Measurements from ENCODE around the gene DDX39A. TPM values are rescaled to one million over a fixed set of nuclear protein-coding genes. Genes with fewer than 3 reads are reported as not detected.
A peak's percentile ranks its signal among the peaks of the same experiment; 100 is the strongest.

Gene DDX39A
- total and polyA plus RNA-seq, 2 of the 8 experiments (the other 6 are each of a cell fraction or from before 2014, with no cell fraction given) = 139 TPM

- ChIA-PET POLR2A (ENCODE audit: partially characterized antibody) (interaction anchor here (0.6 to 2.7 kb wide), 8 partner anchors 10 to 75 kb away, joined by 3 to 10 read pairs (median 4); partner anchors contain the start of gene PTGER1), CTCF (ENCODE audit: partially characterized antibody) (interaction anchor here (0.6 to 2.8 kb wide), 5 partner anchors 15 to 30 kb away, joined by 3 to 20 read pairs (median 5); partner anchors contain the start of genes PKN1 and PTGER1)
- Histone ChIP-seq H3K23ac (ENCODE audit: insufficient read length) (no peak overlapping the region), H3K4me3 (ENCODE audit: extremely low read depth in 1 of 4, insufficient read depth in 2 of 4, low read depth in 3 of 4, low read length in 4 of 4) (no peak overlapping the region), H3K9ac (replicated peaks in 1 of 4; ENCODE audit: extremely low read depth in 1 of 4, low read depth in 3 of 4, low read length in 3 of 4) (no peak overlapping the region), H3K4me2 (ENCODE audit: insufficient read depth in 1 of 2, low read depth in 2 of 2, low read length in 2 of 2) (no peak overlapping the region), H3K27me3 (replicated peaks in 1 of 4; ENCODE audit: control insufficient read depth in 3 of 4, extremely low read depth in 1 of 4, insufficient read depth in 3 of 4, low read length in 3 of 4) (no peaks in the 10 kb centered on the region), H4K5ac (ENCODE audit: insufficient read length, low read depth, low read length) (no peak overlapping the region), H3K56ac (replicated peaks; ENCODE audit: insufficient read length, low read depth, low read length) (no peak overlapping the region), H3K23me2 (ENCODE audit: low read depth, low read length) (no peaks in the 10 kb centered on the region; the same call in 1 of the 2 replicates), H3K79me1 (ENCODE audit: low read depth, low read length) (peaks cover 2% of the 10 kb centered on the region; the same call in 1 of the 2 replicates), H3K36me3 (ENCODE audit: control insufficient read depth in 2 of 4, insufficient read depth in 4 of 4, low read length in 3 of 4) (peaks cover 10 to 45% (median 26%) of the 10 kb centered on the region in 4 experiments; a peak in 6 of 8 replicates), H2AFZ (ENCODE audit: low read length) (no peak overlapping the region), H2BK15ac (ENCODE audit: low read length) (no peak overlapping the region), H4K8ac (ENCODE audit: extremely low read depth, insufficient read depth, low read length) (peak overlapping the region; percentile 16; the same call in 1 of the 2 replicates), H3K79me2 (ENCODE audit: control insufficient read depth in 1 of 2, insufficient read depth in 2 of 2, low read length in 2 of 2) (no peaks in the 10 kb centered on the region), H3K4ac (replicated peaks; ENCODE audit: insufficient read length, low read depth, low read length) (no peak overlapping the region), H2BK12ac (ENCODE audit: low read depth, low read length) (no peak overlapping the region), H2BK20ac (ENCODE audit: low read length) (no peak overlapping the region), H3K18ac (ENCODE audit: extremely low read depth, low read length) (no peak overlapping the region), H3K27ac (ENCODE audit: low read depth, low read length) (no peak overlapping the region), H4K20me1 (replicated peaks in 1 of 2; ENCODE audit: control insufficient read depth in 1 of 2, insufficient read depth in 2 of 2, low read length in 2 of 2) (peaks cover 6 to 7% of the 10 kb centered on the region in 2 experiments), H2AK5ac (ENCODE audit: low read depth, low read length) (no peak overlapping the region), H2BK5ac (ENCODE audit: low read depth, low read length) (no peak overlapping the region), H3K9me3 (ENCODE audit: insufficient read depth in 2 of 2, low read depth in 1 of 2, low read length in 1 of 2) (no peaks in the 10 kb centered on the region), H3K4me1 (replicated peaks in 1 of 4; ENCODE audit: control insufficient read depth in 3 of 4, insufficient read depth in 4 of 4, low read length in 3 of 4) (peaks cover 0 to 4% (median 0%) of the 10 kb centered on the region in 4 experiments; a peak in 1 of 7 replicates), H2BK120ac (replicated peaks; ENCODE audit: low read depth, low read length) (no peak overlapping the region), H3K14ac (ENCODE audit: insufficient read length) (no peak overlapping the region), H4K91ac (replicated peaks; ENCODE audit: insufficient read length, low read length) (no peak overlapping the region)
- WGBS, 2 experiments (ENCODE audit: extremely low coverage in 1 of 2, insufficient coverage in 1 of 2, insufficient read length in 1 of 2, insufficient replicate concordance in 2 of 2, low coverage in 1 of 2, low lambda C conversion rate in 2 of 2, missing lambda C conversion rate in 1 of 2) = 97% methylated on average over 17 of the region's 19 CpGs; no CpG with 5 or more reads in 1 of the 2 experiments
- no peak for FAIRE-seq
- DNase-seq (ENCODE audit: low read depth in 1 of 2, low spot score in 2 of 2) = no peak
- TF ChIP-seq CHD2 (IDR thresholded peaks at IDR 0.05; ENCODE audit: low read length) = no peak
- TF ChIP-seq SP1 (IDR thresholded peaks at IDR 0.05; ENCODE audit: low read depth, low read length) = no peak
- TF ChIP-seq BCL11A (IDR thresholded peaks at IDR 0.05; ENCODE audit: low read depth in 2 of 2, low read length in 2 of 2) = no peak
- TF ChIP-seq SIRT6 (IDR thresholded peaks at IDR 0.05; ENCODE audit: low read length) = no peak
- no peak for TF ChIP-seq JUND (IDR thresholded peaks at IDR 0.05; ENCODE audit: low read length)
- no peak for TF ChIP-seq POLR2A (IDR thresholded peaks at IDR 0.05; ENCODE audit: control extremely low read depth in 1 of 2, low read depth in 2 of 2, low read length in 2 of 2)
- TF ChIP-seq CHD1 (IDR thresholded peaks at IDR 0.05; ENCODE audit: low read depth, low read length) = no peak
- no peak for TF ChIP-seq SAP30 (IDR thresholded peaks at IDR 0.05; ENCODE audit: insufficient read depth, insufficient replicate concordance, low read length)
- no peak for TF ChIP-seq ATF3 (IDR thresholded peaks at IDR 0.05; ENCODE audit: insufficient read depth, low read depth, low read length)
- no peak for TF ChIP-seq TAF1 (IDR thresholded peaks at IDR 0.05; ENCODE audit: low read depth, low read length)
- TF ChIP-seq RXRA (IDR thresholded peaks at IDR 0.05; ENCODE audit: insufficient read depth, low read depth, low read length) = no peak
- TF ChIP-seq MAX (IDR thresholded peaks at IDR 0.05) = no peak
- no peak for TF ChIP-seq KDM4A (IDR thresholded peaks at IDR 0.05; ENCODE audit: low read depth, low read length, severe bottlenecking)
- no peak for TF ChIP-seq JUN (IDR thresholded peaks at IDR 0.05; ENCODE audit: low read depth, low read length)
- no peak for TF ChIP-seq EGR1 (IDR thresholded peaks at IDR 0.05; ENCODE audit: borderline replicate concordance, low read depth, low read length)
Measured at GRCh38 chr19:14450876-14451275, 31.7 kb upstream of the DDX39A start.

All from H1 (cell line).